ENCODE results near the gene ATP13A2. TPM values are rescaled to one million over a fixed set of nuclear protein-coding genes. Genes with fewer than 3 reads are reported as not detected.

Gene ATP13A2
- total and polyA plus RNA-seq, 2 experiments from 2014 or later = 29.6 to 32.4 TPM

GRCh38 chr1:17004466-17005364, 7.0 kb downstream of the ATP13A2 start:
- Histone ChIP-seq H3K79me2 (ENCODE audit: insufficient read depth) (no peaks in the 10 kb centered on the region), H3K27me3 (replicated peaks; ENCODE audit: insufficient read depth) (no peaks in the 10 kb centered on the region), H3F3A (ENCODE audit: insufficient read depth) (peaks cover 10% of the 10 kb centered on the region; the same call in 1 of the 2 replicates), H3K36me3 (ENCODE audit: low read depth) (no peaks in the 10 kb centered on the region), H3K9me2 (ENCODE audit: insufficient read depth) (no peaks in the 10 kb centered on the region), H3K27ac (0 out of 2 replicates have a peak overlapping the region, but pooled peaks have one; percentile 48), H3K4me1 (ENCODE audit: insufficient read depth) (peaks cover 11% of the 10 kb centered on the region), H3K9me3 (ENCODE audit: low read depth) (no peaks in the 10 kb centered on the region), H4K20me1 (ENCODE audit: insufficient read depth) (no peaks in the 10 kb centered on the region), H3K9ac (0 out of 2 replicates have a peak overlapping the region, but pooled peaks have one; percentile 19), H2AFZ (no peak overlapping the region), H3K4me2 (ENCODE audit: unreplicated experiment) (no peak overlapping the region), H3K4me3 (no peak overlapping the region)
- TF ChIP-seq EZH2 (IDR thresholded peaks at IDR 0.05; ENCODE audit: insufficient read depth, poor library complexity, severe bottlenecking) = no peak
- TF ChIP-seq EZH2phosphoT487 (IDR thresholded peaks at IDR 0.05; ENCODE audit: insufficient read depth, low read depth) = no peak
- in situ Hi-C loops (cut with MboI) = no loop called here
- DNase-seq = peak; percentile 28
- 95 to 97% methylated on average over 22 to 24 of the region's 24 CpGs for WGBS, 2 experiments (ENCODE audit: low coverage in 1 of 2, low lambda C conversion rate in 2 of 2, missing lambda C conversion rate in 2 of 2)

- H3K27me3 ChIP-seq (replicated peaks; ENCODE audit: insufficient read depth) = no peaks in the 10 kb centered on the region
- 94 to 97% methylated on average over 4 of the region's 4 CpGs for WGBS, 2 experiments (ENCODE audit: low coverage in 1 of 2, low lambda C conversion rate in 2 of 2, missing lambda C conversion rate in 2 of 2)
- no peak overlapping the region for H3K9ac ChIP-seq
- no peaks in the 10 kb centered on the region for H3K9me2 ChIP-seq (ENCODE audit: insufficient read depth)
- TF ChIP-seq EZH2 (IDR thresholded peaks at IDR 0.05; ENCODE audit: insufficient read depth, poor library complexity, severe bottlenecking) = no peak
- no peak for TF ChIP-seq EZH2phosphoT487 (IDR thresholded peaks at IDR 0.05; ENCODE audit: insufficient read depth, low read depth)
- H3F3A ChIP-seq (ENCODE audit: insufficient read depth) = peaks cover 10% of the 10 kb centered on the region; the same call in 1 of the 2 replicates
- in situ Hi-C loops (cut with MboI) = no loop called here
- no peak overlapping the region for H3K4me3 ChIP-seq
- no peak for DNase-seq
- H3K9me3 ChIP-seq (ENCODE audit: low read depth) = no peaks in the 10 kb centered on the region
- H3K36me3 ChIP-seq (ENCODE audit: low read depth) = peaks cover 7% of the 10 kb centered on the region; the same call in 1 of the 2 replicates
- peaks cover 11% of the 10 kb centered on the region for H3K4me1 ChIP-seq (ENCODE audit: insufficient read depth)
- H3K4me2 ChIP-seq (ENCODE audit: unreplicated experiment) = no peak overlapping the region
- no peak overlapping the region for H2AFZ ChIP-seq
- H3K27ac ChIP-seq = no peak overlapping the region
- no peaks in the 10 kb centered on the region for H3K79me2 ChIP-seq (ENCODE audit: insufficient read depth)
- no peaks in the 10 kb centered on the region for H4K20me1 ChIP-seq (ENCODE audit: insufficient read depth)
Measured at GRCh38 chr1:17002524-17002902, 9.2 kb downstream of the ATP13A2 start.

- Histone ChIP-seq H3K27ac (no peak overlapping the region), H2AFZ (no peak overlapping the region), H3K9me2 (ENCODE audit: insufficient read depth) (no peaks in the 10 kb centered on the region), H3K4me3 (no peak overlapping the region), H3K79me2 (ENCODE audit: insufficient read depth) (no peaks in the 10 kb centered on the region), H4K20me1 (ENCODE audit: insufficient read depth) (no peaks in the 10 kb centered on the region), H3K4me2 (ENCODE audit: unreplicated experiment) (no peak overlapping the region), H3K9ac (no peak overlapping the region), H3F3A (ENCODE audit: insufficient read depth) (peaks cover 10% of the 10 kb centered on the region; the same call in 1 of the 2 replicates), H3K9me3 (ENCODE audit: low read depth) (no peaks in the 10 kb centered on the region), H3K4me1 (ENCODE audit: insufficient read depth) (peaks cover 11% of the 10 kb centered on the region), H3K36me3 (ENCODE audit: low read depth) (peaks cover 7% of the 10 kb centered on the region; the same call in 1 of the 2 replicates), H3K27me3 (replicated peaks; ENCODE audit: insufficient read depth) (no peaks in the 10 kb centered on the region)
- in situ Hi-C loops (cut with MboI) = no loop called here
- WGBS, 2 experiments (ENCODE audit: low coverage in 1 of 2, low lambda C conversion rate in 2 of 2, missing lambda C conversion rate in 2 of 2) = 91 to 97% methylated on average over 18 to 19 of the region's 19 CpGs
- no peak for TF ChIP-seq EZH2phosphoT487 (IDR thresholded peaks at IDR 0.05; ENCODE audit: insufficient read depth, low read depth)
- no peak for TF ChIP-seq EZH2 (IDR thresholded peaks at IDR 0.05; ENCODE audit: insufficient read depth, poor library complexity, severe bottlenecking)
- DNase-seq = no peak
Measured at GRCh38 chr1:17001760-17002523, 9.8 kb downstream of the ATP13A2 start.

DNA sequence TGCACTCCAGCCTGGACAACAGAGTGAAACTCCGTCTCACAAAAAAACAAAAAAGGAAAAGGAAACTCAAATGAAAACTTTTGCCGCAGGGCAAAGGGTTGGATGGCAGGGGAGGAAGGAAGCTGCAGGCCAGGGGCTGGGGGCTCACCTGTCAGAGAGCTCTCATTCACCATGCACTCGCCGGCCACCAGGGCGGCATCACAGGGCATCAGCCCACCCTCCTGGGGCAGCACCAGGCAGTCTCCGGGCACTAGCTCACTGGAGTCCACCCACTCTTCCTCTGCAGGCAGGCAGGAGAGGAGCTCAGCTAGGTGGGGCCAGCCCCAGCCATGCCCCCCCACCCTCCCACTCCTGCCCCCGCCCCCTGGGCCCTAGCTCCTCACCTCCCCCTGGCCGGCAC, 11.9 kb downstream of the ATP13A2 start:
- Histone ChIP-seq H3K36me3 (ENCODE audit: low read depth) (peaks cover 7% of the 10 kb centered on the region; the same call in 1 of the 2 replicates), H3K4me1 (ENCODE audit: insufficient read depth) (peaks cover 11% of the 10 kb centered on the region), H4K20me1 (ENCODE audit: insufficient read depth) (no peaks in the 10 kb centered on the region), H3K27ac (no peak overlapping the region), H3K9me3 (ENCODE audit: low read depth) (no peaks in the 10 kb centered on the region), H3K9ac (no peak overlapping the region), H2AFZ (no peak overlapping the region), H3K9me2 (ENCODE audit: insufficient read depth) (no peaks in the 10 kb centered on the region), H3K79me2 (ENCODE audit: insufficient read depth) (no peaks in the 10 kb centered on the region), H3K4me2 (ENCODE audit: unreplicated experiment) (no peak overlapping the region), H3F3A (ENCODE audit: insufficient read depth) (peaks cover 10% of the 10 kb centered on the region; the same call in 1 of the 2 replicates), H3K4me3 (no peak overlapping the region), H3K27me3 (replicated peaks; ENCODE audit: insufficient read depth) (no peaks in the 10 kb centered on the region)
- in situ Hi-C loops (cut with MboI) = no loop called here
- no peak for DNase-seq
- WGBS, 2 experiments (ENCODE audit: low coverage in 1 of 2, low lambda C conversion rate in 2 of 2, missing lambda C conversion rate in 2 of 2) = 95 to 96% methylated on average over 6 to 8 of the region's 8 CpGs
- no peak for TF ChIP-seq EZH2 (IDR thresholded peaks at IDR 0.05; ENCODE audit: insufficient read depth, poor library complexity, severe bottlenecking)
- no peak for TF ChIP-seq EZH2phosphoT487 (IDR thresholded peaks at IDR 0.05; ENCODE audit: insufficient read depth, low read depth)
